SIG-M5 treated with dmso at 0.1 percent for 504 hours (cell line): ENCODE data around the gene RPS19BP1.

ENCODE experiments used
- DNase-seq: peaks from one replicate; lab custom pipeline; 2025; ENCODE audit not compliant: unreplicated experiment; lab: John Stamatoyannopoulos, UW

Gene RPS19BP1

DNA sequence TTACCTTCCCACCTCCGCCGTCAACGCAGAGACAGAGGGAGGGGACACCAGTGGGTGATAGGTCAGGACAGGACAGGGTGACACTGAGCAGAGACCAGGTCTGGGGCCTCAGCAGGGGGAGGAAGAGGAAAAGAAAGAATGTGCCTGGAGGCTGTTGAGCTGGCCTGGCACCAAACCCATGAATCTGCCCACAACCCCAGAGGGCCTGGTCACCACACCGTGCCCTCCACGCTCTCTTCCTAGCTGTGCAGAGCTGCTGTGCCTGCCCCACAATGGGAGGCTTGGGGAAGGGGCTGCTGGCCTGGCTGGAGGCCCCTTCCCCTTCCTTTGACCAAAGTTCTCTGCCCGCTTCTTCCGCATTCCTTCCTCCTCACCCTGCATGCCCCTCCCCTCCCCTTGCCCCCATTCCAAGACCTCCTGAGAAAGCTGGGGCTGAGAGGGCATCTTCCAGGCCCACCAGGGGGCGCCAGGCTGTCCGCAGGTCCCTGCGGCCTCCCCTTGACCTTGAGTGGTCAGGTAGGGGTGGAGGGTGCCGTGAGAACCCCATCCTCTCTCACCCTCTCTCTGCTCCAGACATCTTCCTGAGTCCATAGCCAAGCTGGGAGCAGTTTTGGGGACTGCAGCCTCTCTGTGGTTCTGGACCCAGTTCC lies 27.0 kb upstream of the RPS19BP1 start:
- no peak for DNase-seq

DNA sequence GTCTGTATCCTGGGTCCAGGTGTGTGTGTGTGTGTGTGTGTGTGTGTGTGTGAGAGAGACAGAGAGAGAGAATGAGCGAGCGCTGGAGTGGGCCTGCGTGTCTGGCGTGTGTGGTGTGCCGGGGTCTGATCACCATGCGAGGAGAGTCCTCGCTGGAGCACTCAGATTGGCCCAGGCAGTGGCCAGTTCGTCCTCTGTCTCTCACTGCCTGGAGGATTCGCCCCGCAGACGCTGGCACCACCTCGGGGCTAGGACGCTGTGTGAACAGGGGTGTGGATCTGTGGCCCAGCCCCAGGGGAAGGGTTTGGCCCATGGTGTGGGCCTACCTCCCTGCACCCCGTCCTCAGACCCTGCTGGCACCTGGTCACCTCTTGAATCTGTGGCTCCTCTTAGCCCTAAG lies 26.4 kb upstream of the RPS19BP1 start:
- no peak for DNase-seq

- DNase-seq, result no peak
These were observed 25.7 kb upstream of the RPS19BP1 start for GRCh38 chr22:39558254-39558727.

DNA sequence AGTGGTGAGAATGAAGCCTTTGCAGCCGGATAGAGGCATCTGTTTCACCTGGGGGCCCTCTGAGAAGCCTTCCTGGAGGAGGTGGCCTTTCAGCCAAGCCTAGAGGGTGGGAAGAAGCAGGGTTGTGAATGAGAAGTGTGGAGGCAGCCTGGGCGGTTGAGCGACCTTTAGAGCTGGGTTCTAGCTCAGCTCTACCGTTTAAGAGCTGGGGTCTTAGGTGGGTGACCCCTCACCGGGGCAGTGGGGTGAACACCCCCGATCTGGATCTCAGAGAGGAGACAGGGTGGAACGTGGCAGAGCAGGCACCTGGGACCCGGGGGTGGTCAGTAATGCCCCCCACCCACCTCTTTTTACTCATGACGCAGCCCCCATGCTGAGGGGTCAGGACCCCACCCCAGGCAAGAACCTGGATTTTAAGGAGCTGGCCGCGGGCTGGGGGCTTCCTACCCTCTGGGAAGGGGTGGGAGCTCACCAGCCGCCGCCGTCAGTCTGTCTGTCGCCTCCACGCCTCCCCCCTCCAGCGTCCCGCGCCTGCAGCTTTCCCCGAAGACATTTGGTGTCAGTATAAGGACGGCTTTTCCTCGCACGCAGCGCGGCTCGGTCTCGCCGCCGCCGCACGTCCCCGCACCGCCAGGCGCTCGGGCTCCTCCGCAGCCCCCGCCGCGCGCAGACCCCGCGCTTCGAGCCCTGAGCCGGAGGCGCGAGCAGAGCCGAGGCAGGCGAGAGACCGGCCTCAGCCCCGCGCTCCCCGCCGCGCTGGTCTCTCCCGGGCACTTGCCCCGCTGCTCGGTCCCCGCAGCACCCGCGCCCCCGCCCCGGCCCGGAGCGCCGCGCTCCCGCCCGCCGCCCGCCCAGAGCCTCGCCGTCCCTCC lies 24.7 kb upstream of the RPS19BP1 start:
- no peak for DNase-seq

DNA sequence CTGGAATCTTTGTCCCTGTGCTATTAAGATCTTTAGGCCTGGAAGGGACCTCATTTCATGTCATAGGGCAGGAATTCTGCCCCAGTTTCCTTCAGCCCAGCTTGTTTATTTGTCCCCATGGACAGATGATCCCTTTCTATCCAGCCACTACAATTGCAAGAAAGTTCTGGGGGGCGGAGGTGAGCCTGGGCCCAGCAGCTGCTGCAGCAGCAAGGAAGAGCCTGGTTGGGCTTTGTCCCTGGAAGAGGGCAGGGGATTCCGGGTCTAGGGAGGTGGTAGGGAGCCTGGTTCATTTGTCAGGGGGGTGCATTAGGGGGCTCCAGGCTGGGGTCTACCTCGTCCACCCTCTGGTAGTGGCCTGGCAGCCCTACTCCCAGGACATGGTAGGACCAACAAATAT lies 21.6 kb upstream of the RPS19BP1 start:
- no peak for DNase-seq

DNA sequence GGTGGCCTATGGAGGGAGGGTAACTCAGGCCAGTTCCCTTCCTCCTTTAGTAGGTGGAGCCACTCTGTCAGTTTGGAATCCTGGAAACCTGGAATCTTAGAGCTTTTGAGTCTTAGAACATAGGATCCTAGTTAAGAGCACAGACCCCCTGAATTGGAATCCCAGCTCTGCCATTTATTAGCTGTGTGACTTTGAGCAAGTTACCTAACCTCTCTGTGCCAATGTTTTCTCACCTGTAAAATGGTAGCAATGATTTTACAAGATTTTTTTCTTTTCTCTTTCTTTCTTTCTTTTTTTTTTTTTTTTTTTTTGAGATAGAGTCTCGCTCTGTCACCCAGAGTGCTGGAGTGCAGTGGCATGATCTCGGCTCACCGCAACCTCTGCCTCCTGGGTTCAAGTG lies 20.9 kb upstream of the RPS19BP1 start:
- DNase-seq, result no peak

DNA sequence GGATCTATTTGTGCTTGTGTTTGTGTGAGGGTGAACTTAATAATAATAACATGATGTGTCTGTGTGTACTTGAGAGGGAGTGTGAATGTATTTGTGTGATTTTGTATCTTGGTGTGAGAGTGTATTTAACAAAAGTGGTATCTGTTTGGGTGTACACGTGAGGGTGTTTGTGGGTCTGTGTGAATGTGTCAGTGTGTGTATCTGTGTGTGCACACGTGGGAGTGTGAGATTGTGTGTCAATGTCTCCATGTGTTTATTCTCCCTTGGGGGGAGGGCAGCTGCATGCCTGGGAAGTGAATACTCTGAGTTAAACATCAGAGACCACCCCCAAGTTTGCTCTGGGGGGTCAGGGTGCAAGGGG lies 15.0 kb upstream of the RPS19BP1 start:
- DNase-seq, result no peak

- peak; percentile 57 for DNase-seq
These were observed 14.5 kb upstream of the RPS19BP1 start for GRCh38 chr22:39546889-39547586.

GRCh38 chr22:39545386-39546365 lies 13.1 kb upstream of the RPS19BP1 start:
- no peak for DNase-seq

GRCh38 chr22:39543095-39543494 lies 10.5 kb upstream of the RPS19BP1 start:
- DNase-seq, result no peak

- DNase-seq, result no peak
These were observed 5.4 kb upstream of the RPS19BP1 start for GRCh38 chr22:39537975-39538374.

GRCh38 chr22:39536711-39537110 lies 4.2 kb upstream of the RPS19BP1 start:
- no peak for DNase-seq

DNA sequence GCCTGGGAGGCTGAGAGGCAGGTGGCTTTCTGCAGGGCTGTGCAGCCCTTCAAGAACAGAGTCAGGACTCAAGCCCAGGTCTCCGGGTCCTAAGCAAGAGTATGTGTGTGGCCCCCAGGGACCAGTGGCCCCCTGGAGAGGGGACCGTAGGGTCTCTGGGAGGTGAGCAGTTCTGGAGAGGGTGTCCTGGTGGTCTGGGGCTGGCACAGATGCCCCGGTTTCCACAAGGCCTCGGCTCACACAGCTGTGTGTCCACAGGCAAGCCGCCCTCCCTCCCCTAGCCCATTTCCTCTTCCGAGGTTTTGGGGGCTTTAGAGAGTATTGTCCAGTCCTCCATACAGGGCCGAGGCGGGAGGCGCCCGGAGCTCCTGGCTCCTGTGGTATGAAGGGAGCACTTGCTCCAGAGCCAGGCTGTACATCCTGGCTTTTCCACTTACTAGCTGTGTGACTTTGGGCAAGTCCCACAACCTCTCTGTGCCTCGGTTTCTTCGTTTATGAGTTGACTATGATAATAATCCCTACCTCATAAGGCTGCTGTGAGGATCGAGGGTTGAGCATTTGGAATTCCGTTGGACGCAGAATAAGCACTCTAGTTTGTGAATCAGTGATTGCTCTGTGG lies 3.4 kb upstream of the RPS19BP1 start:
- no peak for DNase-seq

DNA sequence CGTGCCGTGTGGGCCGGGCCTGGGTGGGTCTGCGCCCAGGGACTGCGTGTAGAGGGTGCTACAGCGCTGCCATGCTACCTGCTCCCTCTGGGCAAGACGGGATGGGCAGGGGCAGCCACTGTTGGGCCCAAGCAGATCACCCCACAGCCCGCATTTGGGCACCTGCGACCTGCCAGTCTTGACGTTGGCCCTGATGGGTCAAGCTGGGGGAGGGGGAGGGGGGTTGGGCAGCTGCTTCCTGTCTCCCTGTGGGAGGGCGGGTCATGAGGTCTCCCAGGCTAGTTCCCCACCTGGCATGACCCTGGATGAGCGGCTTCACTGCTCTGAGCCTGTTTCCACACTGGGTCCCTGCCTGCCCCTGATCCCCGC lies 2.8 kb upstream of the RPS19BP1 start:
- no peak for DNase-seq

DNA sequence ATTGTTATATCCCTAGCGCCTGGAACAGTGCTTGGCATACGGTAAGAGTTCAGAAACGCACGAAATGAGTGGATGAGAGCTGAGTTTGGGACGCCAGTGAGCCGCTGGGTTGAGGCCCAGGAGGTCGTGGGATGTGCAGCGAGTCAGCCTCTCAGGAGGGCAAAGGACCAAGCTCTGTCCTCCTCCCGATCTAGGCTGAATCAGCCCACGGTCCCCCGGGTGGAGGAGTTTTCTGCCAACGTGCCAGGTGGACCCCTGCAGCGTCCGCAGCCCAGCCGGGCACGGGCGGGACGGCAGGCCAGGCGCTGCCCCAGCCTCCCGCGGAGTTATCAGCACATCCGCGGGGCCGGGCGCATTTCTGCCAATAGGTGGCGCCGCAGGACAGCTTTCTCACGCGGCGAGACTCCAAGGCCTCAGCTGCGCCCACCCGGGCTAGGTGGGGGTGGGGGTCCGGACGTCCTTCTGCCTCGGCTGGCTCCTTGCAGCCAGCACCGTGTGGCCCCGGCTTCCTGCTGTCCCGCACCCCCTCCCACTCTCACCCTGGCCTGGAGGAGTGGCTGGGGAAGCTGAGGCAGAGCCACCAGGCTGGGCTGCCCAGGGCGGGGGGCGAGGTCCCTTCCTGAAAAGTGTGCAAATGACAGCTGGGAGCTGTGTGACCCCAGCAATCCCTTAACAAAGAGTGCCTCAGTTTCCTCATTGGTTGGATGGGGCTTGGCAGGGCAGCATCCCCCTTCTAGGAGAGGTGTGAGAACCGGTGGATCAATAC lies 2.2 kb upstream of the RPS19BP1 start:
- DNase-seq, result peak; percentile 22

DNA sequence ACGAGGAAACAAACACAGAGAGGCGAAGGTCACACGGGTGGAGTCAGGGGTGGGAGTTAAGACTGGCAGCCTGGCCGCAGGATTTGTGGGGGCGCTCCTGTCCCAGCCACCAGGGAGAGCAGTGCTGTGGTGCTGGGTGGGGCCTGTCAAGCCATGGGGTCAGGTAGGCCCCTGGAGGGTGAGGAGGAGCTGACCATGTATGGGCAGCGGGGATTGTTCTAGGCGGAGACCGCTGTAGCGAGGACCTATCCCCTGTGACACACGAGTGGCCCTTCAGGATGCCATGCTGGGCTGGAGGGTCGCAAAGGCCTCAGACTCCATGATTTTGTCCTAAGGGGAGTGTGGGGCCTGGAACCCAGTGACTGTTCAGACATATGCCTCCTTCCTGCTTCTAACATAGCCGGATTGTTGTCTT lies 1.6 kb upstream of the RPS19BP1 start:
- no peak for DNase-seq

- DNase-seq, result peak; percentile 88
These were observed 1.7 kb downstream of the RPS19BP1 start for GRCh38 chr22:39530692-39531331.

DNA sequence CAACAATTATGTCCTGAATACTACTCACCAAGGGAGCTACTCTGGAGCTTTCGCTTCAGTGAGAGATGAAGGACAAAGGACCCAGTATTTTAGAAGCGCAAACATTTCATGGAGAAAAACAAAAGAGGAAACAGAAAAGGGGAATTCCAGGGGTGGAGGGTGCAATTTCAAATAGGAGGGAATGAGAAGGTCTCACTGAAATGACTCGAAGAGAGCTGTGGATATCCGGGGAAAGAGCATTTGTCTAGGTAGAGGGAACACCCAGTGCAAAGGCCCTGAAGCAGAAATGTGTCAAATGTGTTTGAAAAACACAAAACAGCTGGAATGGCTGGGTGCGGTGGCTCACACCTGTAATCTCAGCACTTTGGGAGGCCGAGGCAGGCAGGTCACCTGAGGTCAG lies 2.4 kb downstream of the RPS19BP1 start:
- no peak for DNase-seq

DNA sequence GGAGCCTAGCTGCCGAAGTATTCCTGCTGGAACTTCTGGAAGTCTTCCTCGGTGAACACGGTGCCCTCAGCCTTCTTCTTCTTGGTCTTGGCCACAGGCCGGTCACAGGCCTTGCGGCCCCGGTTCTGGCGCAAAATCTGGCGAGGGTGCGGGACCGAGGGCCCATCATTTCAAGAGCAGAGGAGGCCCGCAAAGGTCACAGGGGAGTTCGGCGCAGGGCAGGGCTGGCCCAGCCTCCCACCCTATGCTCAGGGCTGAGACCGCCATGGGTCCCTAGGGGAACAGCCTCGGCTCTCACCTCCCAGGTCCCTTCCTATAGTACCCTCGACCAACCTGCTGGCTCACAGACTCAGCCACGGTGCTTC lies 3.1 kb downstream of the RPS19BP1 start:
- DNase-seq, result no peak
